ENCODE results near the gene LDAH. TPM values are rescaled to one million over a fixed set of nuclear protein-coding genes. Genes with fewer than 3 reads are reported as not detected.

LDAH gene
- total RNA-seq, 2 experiments from 2014 or later, result 26.2 to 29.3 TPM

- intact Hi-C loops (cut with micrococcal nuclease), result no loop called here
- Mint-ChIP-seq H3K4me3 (no peak overlapping the region), H3K27ac (no peak overlapping the region), H3K36me3 (ENCODE audit: low read depth) (peaks cover 37% of the 10 kb centered on the region), H3K27me3 (no peaks in the 10 kb centered on the region), H3K9me3 (peaks cover 11% of the 10 kb centered on the region), H3K4me1 (ENCODE audit: low read depth) (peaks cover 8% of the 10 kb centered on the region)
- DNase-seq (no peak), ATAC-seq (no peak)
- ChIA-PET CTCF (interaction anchor here (1.6 kb wide), 1 partner anchor 96 kb away, joined by 7 read pairs; no protein-coding TSS in a partner anchor), POLR2A (no interaction called here)
- no peak for TF ChIP-seq CTCF (IDR thresholded peaks at IDR 0.05)
Observed at GRCh38 chr2:20757405-20758090, 65.4 kb downstream of the LDAH start.

- no peaks in the 10 kb centered on the region for H3K27me3 Mint-ChIP-seq
- ChIA-PET CTCF (no interaction called here), POLR2A (no interaction called here)
- peaks cover 8% of the 10 kb centered on the region for H3K4me1 Mint-ChIP-seq (ENCODE audit: low read depth)
- peaks cover 5% of the 10 kb centered on the region for H3K9me3 Mint-ChIP-seq
- H3K36me3 Mint-ChIP-seq (ENCODE audit: low read depth), result peaks cover 35% of the 10 kb centered on the region
- no peak for DNase-seq
- no peak for TF ChIP-seq CTCF (IDR thresholded peaks at IDR 0.05)
- no peak for ATAC-seq
- no peak overlapping the region for H3K27ac Mint-ChIP-seq
- H3K4me3 Mint-ChIP-seq, result no peak overlapping the region
- intact Hi-C loops (cut with micrococcal nuclease), result no loop called here
Observed at GRCh38 chr2:20755132-20755800, 67.6 kb downstream of the LDAH start.

- no peaks in the 10 kb centered on the region for H3K27me3 Mint-ChIP-seq
- H3K4me3 Mint-ChIP-seq, result no peak overlapping the region
- DNase-seq (no peak), ATAC-seq (no peak)
- no peak overlapping the region for H3K27ac Mint-ChIP-seq
- intact Hi-C loops (cut with micrococcal nuclease), result no loop called here
- ChIA-PET CTCF (no interaction called here), POLR2A (no interaction called here)
- no peak for TF ChIP-seq CTCF (IDR thresholded peaks at IDR 0.05)
- H3K36me3 Mint-ChIP-seq (ENCODE audit: low read depth), result peaks cover 33% of the 10 kb centered on the region
- peaks cover 5% of the 10 kb centered on the region for H3K9me3 Mint-ChIP-seq
- H3K4me1 Mint-ChIP-seq (ENCODE audit: low read depth), result no peaks in the 10 kb centered on the region
Observed at GRCh38 chr2:20752293-20752692, 70.6 kb downstream of the LDAH start.

GRCh38 chr2:20747317-20747716 lies 75.6 kb downstream of the LDAH start:
- ChIA-PET CTCF (interaction anchor here (1.3 to 1.6 kb wide), 2 partner anchors 216 to 336 kb away, joined by 3 to 5 read pairs; no protein-coding TSS in a partner anchor), POLR2A (no interaction called here)
- Mint-ChIP-seq H3K9me3 (peaks cover 5% of the 10 kb centered on the region), H3K4me3 (no peak overlapping the region), H3K36me3 (ENCODE audit: low read depth) (peaks cover 24% of the 10 kb centered on the region), H3K27me3 (no peaks in the 10 kb centered on the region), H3K27ac (no peak overlapping the region), H3K4me1 (ENCODE audit: low read depth) (no peaks in the 10 kb centered on the region)
- intact Hi-C loops (cut with micrococcal nuclease), result no loop called here
- TF ChIP-seq CTCF (IDR thresholded peaks at IDR 0.05), result no peak
- no peak for DNase-seq
- no peak for ATAC-seq

GRCh38 chr2:20745924-20746555 lies 76.9 kb downstream of the LDAH start:
- ChIA-PET CTCF (no interaction called here), POLR2A (no interaction called here)
- Mint-ChIP-seq H3K27me3 (no peaks in the 10 kb centered on the region), H3K27ac (no peak overlapping the region), H3K4me1 (ENCODE audit: low read depth) (no peaks in the 10 kb centered on the region), H3K36me3 (ENCODE audit: low read depth) (peaks cover 30% of the 10 kb centered on the region), H3K4me3 (no peak overlapping the region), H3K9me3 (peaks cover 5% of the 10 kb centered on the region)
- DNase-seq, result no peak
- TF ChIP-seq CTCF (IDR thresholded peaks at IDR 0.05), result no peak
- no peak for ATAC-seq
- intact Hi-C loops (cut with micrococcal nuclease), result no loop called here

Measured in activated CD8-positive, alpha-beta T cell treated with anti-CD3 and anti-CD28 coated beads for 36 hours (primary cell).